ENCODE measurements around the gene OLFML1. TPM values are rescaled to one million over a fixed set of nuclear protein-coding genes. Genes with fewer than 3 reads are reported as not detected.

Gene OLFML1
- total RNA-seq (2012; rRNA removed), result 0.51 and 0.66 TPM in 2 replicates

- Histone ChIP-seq H3K9me3 (replicated peaks; ENCODE audit: low read length) (no peaks in the 10 kb centered on the region), H3K9ac (ENCODE audit: low read depth, low read length) (no peak within 1 kb of the TSS), H3K36me3 (ENCODE audit: insufficient read depth, low read length) (no peaks in the 10 kb centered on the region), H3K4me2 (ENCODE audit: low read length) (no peak within 1 kb of the TSS), H3K4me3 (ENCODE audit: low read length) (no peak within 1 kb of the TSS), H3K4me1 (ENCODE audit: control insufficient read depth, insufficient read depth, low read length) (peaks cover 4% of the 10 kb centered on the region), H3K27me3 (ENCODE audit: control insufficient read depth, insufficient read depth, low read length) (peaks cover 26% of the 10 kb centered on the region)
These were observed at the start of gene OLFML1 for GRCh38 chr11:7485186-7486097. OLFML1 (plus strand) TSS chr11:7485506; CDS start chr11:7485876, 370 bp downstream.

GRCh38 chr11:7436146-7436545 is 49.2 kb upstream of the OLFML1 start:
- Histone ChIP-seq H3K27me3 (ENCODE audit: control insufficient read depth, insufficient read depth, low read length) (peaks cover 10% of the 10 kb centered on the region), H3K4me1 (ENCODE audit: control insufficient read depth, insufficient read depth, low read length) (no peaks in the 10 kb centered on the region), H3K36me3 (ENCODE audit: insufficient read depth, low read length) (no peaks in the 10 kb centered on the region), H3K4me3 (ENCODE audit: low read length) (no peak overlapping the region), H3K4me2 (ENCODE audit: low read length) (no peak overlapping the region), H3K9ac (ENCODE audit: low read depth, low read length) (no peak overlapping the region), H3K9me3 (replicated peaks; ENCODE audit: low read length) (no peaks in the 10 kb centered on the region)

GRCh38 chr11:7436657-7437056 is 48.6 kb upstream of the OLFML1 start:
- Histone ChIP-seq H3K9ac (ENCODE audit: low read depth, low read length) (no peak overlapping the region), H3K27me3 (ENCODE audit: control insufficient read depth, insufficient read depth, low read length) (peaks cover 10% of the 10 kb centered on the region), H3K9me3 (replicated peaks; ENCODE audit: low read length) (no peaks in the 10 kb centered on the region), H3K36me3 (ENCODE audit: insufficient read depth, low read length) (no peaks in the 10 kb centered on the region), H3K4me1 (ENCODE audit: control insufficient read depth, insufficient read depth, low read length) (no peaks in the 10 kb centered on the region), H3K4me3 (ENCODE audit: low read length) (no peak overlapping the region), H3K4me2 (ENCODE audit: low read length) (no peak overlapping the region)

GRCh38 chr11:7437696-7438095 is 47.6 kb upstream of the OLFML1 start:
- Histone ChIP-seq H3K9ac (ENCODE audit: low read depth, low read length) (no peak overlapping the region), H3K9me3 (replicated peaks; ENCODE audit: low read length) (no peaks in the 10 kb centered on the region), H3K4me3 (ENCODE audit: low read length) (no peak overlapping the region), H3K27me3 (ENCODE audit: control insufficient read depth, insufficient read depth, low read length) (peaks cover 10% of the 10 kb centered on the region), H3K36me3 (ENCODE audit: insufficient read depth, low read length) (no peaks in the 10 kb centered on the region), H3K4me2 (ENCODE audit: low read length) (no peak overlapping the region), H3K4me1 (ENCODE audit: control insufficient read depth, insufficient read depth, low read length) (no peaks in the 10 kb centered on the region)

GRCh38 chr11:7439746-7440320 is 45.5 kb upstream of the OLFML1 start:
- Histone ChIP-seq H3K4me2 (ENCODE audit: low read length) (no peak overlapping the region), H3K9ac (ENCODE audit: low read depth, low read length) (no peak overlapping the region), H3K9me3 (replicated peaks; ENCODE audit: low read length) (no peaks in the 10 kb centered on the region), H3K36me3 (ENCODE audit: insufficient read depth, low read length) (no peaks in the 10 kb centered on the region), H3K27me3 (ENCODE audit: control insufficient read depth, insufficient read depth, low read length) (peaks cover 24% of the 10 kb centered on the region), H3K4me1 (ENCODE audit: control insufficient read depth, insufficient read depth, low read length) (no peaks in the 10 kb centered on the region), H3K4me3 (ENCODE audit: low read length) (no peak overlapping the region)

GRCh38 chr11:7442588-7443215 is 42.6 kb upstream of the OLFML1 start:
- H3K36me3 ChIP-seq (ENCODE audit: insufficient read depth, low read length), result no peaks in the 10 kb centered on the region
- H3K27me3 ChIP-seq (ENCODE audit: control insufficient read depth, insufficient read depth, low read length), result peaks cover 29% of the 10 kb centered on the region
- no peaks in the 10 kb centered on the region for H3K9me3 ChIP-seq (replicated peaks; ENCODE audit: low read length)
- H3K4me2 ChIP-seq (ENCODE audit: low read length), result no peak overlapping the region
- no peak overlapping the region for H3K4me3 ChIP-seq (ENCODE audit: low read length)
- no peaks in the 10 kb centered on the region for H3K4me1 ChIP-seq (ENCODE audit: control insufficient read depth, insufficient read depth, low read length)
- H3K9ac ChIP-seq (ENCODE audit: low read depth, low read length), result no peak overlapping the region

GRCh38 chr11:7444091-7444981 is 41.0 kb upstream of the OLFML1 start:
- no peak overlapping the region for H3K4me3 ChIP-seq (ENCODE audit: low read length)
- H3K4me2 ChIP-seq (ENCODE audit: low read length), result no peak overlapping the region
- H3K9ac ChIP-seq (ENCODE audit: low read depth, low read length), result no peak overlapping the region
- no peaks in the 10 kb centered on the region for H3K36me3 ChIP-seq (ENCODE audit: insufficient read depth, low read length)
- peaks cover 22% of the 10 kb centered on the region for H3K27me3 ChIP-seq (ENCODE audit: control insufficient read depth, insufficient read depth, low read length)
- no peaks in the 10 kb centered on the region for H3K4me1 ChIP-seq (ENCODE audit: control insufficient read depth, insufficient read depth, low read length)
- no peaks in the 10 kb centered on the region for H3K9me3 ChIP-seq (replicated peaks; ENCODE audit: low read length)

- Histone ChIP-seq H3K4me1 (ENCODE audit: control insufficient read depth, insufficient read depth, low read length) (no peaks in the 10 kb centered on the region), H3K9me3 (replicated peaks; ENCODE audit: low read length) (no peaks in the 10 kb centered on the region), H3K36me3 (ENCODE audit: insufficient read depth, low read length) (no peaks in the 10 kb centered on the region), H3K9ac (ENCODE audit: low read depth, low read length) (no peak overlapping the region), H3K27me3 (ENCODE audit: control insufficient read depth, insufficient read depth, low read length) (peaks cover 25% of the 10 kb centered on the region), H3K4me2 (ENCODE audit: low read length) (no peak overlapping the region), H3K4me3 (ENCODE audit: low read length) (no peak overlapping the region)
These were observed 39.7 kb upstream of the OLFML1 start for GRCh38 chr11:7445564-7445963.

- Histone ChIP-seq H3K27me3 (ENCODE audit: control insufficient read depth, insufficient read depth, low read length) (peaks cover 29% of the 10 kb centered on the region), H3K9ac (ENCODE audit: low read depth, low read length) (no peak overlapping the region), H3K4me2 (ENCODE audit: low read length) (no peak overlapping the region), H3K9me3 (replicated peaks; ENCODE audit: low read length) (no peaks in the 10 kb centered on the region), H3K4me1 (ENCODE audit: control insufficient read depth, insufficient read depth, low read length) (no peaks in the 10 kb centered on the region), H3K4me3 (ENCODE audit: low read length) (no peak overlapping the region), H3K36me3 (ENCODE audit: insufficient read depth, low read length) (no peaks in the 10 kb centered on the region)
These were observed 37.1 kb upstream of the OLFML1 start for GRCh38 chr11:7448201-7448600.

GRCh38 chr11:7449211-7449840 is 36.0 kb upstream of the OLFML1 start:
- H3K27me3 ChIP-seq (ENCODE audit: control insufficient read depth, insufficient read depth, low read length), result peaks cover 20% of the 10 kb centered on the region
- no peaks in the 10 kb centered on the region for H3K9me3 ChIP-seq (replicated peaks; ENCODE audit: low read length)
- H3K4me1 ChIP-seq (ENCODE audit: control insufficient read depth, insufficient read depth, low read length), result no peaks in the 10 kb centered on the region
- H3K4me3 ChIP-seq (ENCODE audit: low read length), result no peak overlapping the region
- no peak overlapping the region for H3K9ac ChIP-seq (ENCODE audit: low read depth, low read length)
- H3K36me3 ChIP-seq (ENCODE audit: insufficient read depth, low read length), result no peaks in the 10 kb centered on the region
- H3K4me2 ChIP-seq (ENCODE audit: low read length), result no peak overlapping the region
